Measurements from ENCODE around the gene CNTROB. TPM values are rescaled to one million over a fixed set of nuclear protein-coding genes. Genes with fewer than 3 reads are reported as not detected.

CNTROB gene
- total and polyA plus RNA-seq, 2 donors (not counting 1 experiment from before 2014, with no cell fraction given), result 23.1 to 34.8 TPM

- intact Hi-C loops (cut with micrococcal nuclease), result no loop called here
- no peak for TF ChIP-seq EZH2 (IDR thresholded peaks at IDR 0.05; ENCODE audit: borderline replicate concordance, insufficient read depth, low read depth, low read length, poor library complexity, severe bottlenecking)
- no peak for TF ChIP-seq CTCF (IDR thresholded peaks at IDR 0.05)
- Histone ChIP-seq H3K4me2 (replicated peaks; ENCODE audit: low read depth, low read length, poor library complexity, severe bottlenecking) (no peak overlapping the region), H3K79me2 (ENCODE audit: control insufficient read depth, insufficient read depth, low read length) (no peaks in the 10 kb centered on the region), H4K20me1 (ENCODE audit: control insufficient read depth, insufficient read depth, low read length, poor library complexity, severe bottlenecking) (no peaks in the 10 kb centered on the region), H2AFZ (ENCODE audit: insufficient read depth, low read depth, low read length, poor library complexity, severe bottlenecking) (no peak overlapping the region), H3K4me1 (ENCODE audit: control insufficient read depth in 2 of 2, insufficient read depth in 2 of 2, low read length in 2 of 2) (peaks cover 8 to 9% of the 10 kb centered on the region in 2 donors), H3K4me3 (ENCODE audit: control extremely low read depth in 1 of 5, extremely low read depth in 1 of 5, insufficient read depth in 1 of 5, low read depth in 2 of 5, low read length in 4 of 5) (no peak overlapping the region), H3K27ac (ENCODE audit: low read length in 2 of 2) (no peak overlapping the region), H3K9ac (ENCODE audit: low read length) (no peak overlapping the region), H3K9me3 (ENCODE audit: control extremely low read depth in 1 of 3, control insufficient read depth in 2 of 3, insufficient read depth in 1 of 3, low read length in 2 of 3) (no peaks in the 10 kb centered on the region), H3K36me3 (replicated peaks in 1 of 2; ENCODE audit: control extremely low read depth in 1 of 2, control insufficient read depth in 1 of 2, extremely low read depth in 1 of 2, insufficient read depth in 2 of 2, low read length in 1 of 2) (no peaks in the 10 kb centered on the region), H3K27me3 (replicated peaks in 1 of 4; ENCODE audit: control extremely low read depth in 1 of 4, control insufficient read depth in 3 of 4, insufficient read depth in 4 of 4, low read length in 3 of 4) (no peaks in the 10 kb centered on the region)
- Mint-ChIP-seq H3K4me3 (no peak overlapping the region), H3K4me1 (peaks cover 9% of the 10 kb centered on the region), H3K9me3 (ENCODE audit: insufficient read depth) (no peaks in the 10 kb centered on the region), H3K27ac (no peak overlapping the region), H3K27me3 (peaks cover 9% of the 10 kb centered on the region)
- 82% methylated on average over 8 of the region's 13 CpGs for WGBS (ENCODE audit: insufficient coverage)
- CTCF ChIA-PET, result no interaction called here
- DNase-seq, result no peak
- ATAC-seq (ENCODE audit: low read depth), result no peak
- POLR2A ChIA-PET, result interaction anchor here (0.7 kb wide), 1 partner anchor 181 kb away, joined by 7 read pairs; no protein-coding TSS in a partner anchor
These were observed 23.6 kb downstream of the CNTROB start for GRCh38 chr17:7955414-7956227.
